H1 (cell line): ENCODE data around the gene PDGFD. TPM values are rescaled to one million over a fixed set of nuclear protein-coding genes. Genes with fewer than 3 reads are reported as not detected.

Source experiments
- BACH1 ChIP-seq: IDR thresholded peaks from 2 replicates; pipeline ENCODE4 v1.6.1; 2012; ENCODE audit warnings: low read length, improper control_type of control experiment
- CHD2 ChIP-seq: IDR thresholded peaks from 2 replicates; pipeline ENCODE4 v1.6.1; 2012; ENCODE audit warnings: low read length, improper control_type of control experiment
- JUND ChIP-seq: IDR thresholded peaks from 2 replicates; pipeline ENCODE4 v1.6.1; 2011; ENCODE audit warnings: mild to moderate bottlenecking, improper control_type of control experiment, low read length
- SIRT6 ChIP-seq: IDR thresholded peaks from one replicate; pipeline ENCODE4 v1.7.1; 2012; ENCODE audit warnings: low read length, inconsistent platforms
- TAF7 ChIP-seq: optimal IDR thresholded peaks from 2 replicates; pipeline ENCODE3; 2011; ENCODE audit warnings: low read depth, mild to moderate bottlenecking, inconsistent platforms, low read length, moderate library complexity, borderline replicate concordance
- polyA plus RNA-seq, 7 experiments: library from polyadenylated mRNA; depleted of rRNA in 3 of 7; stranded (reverse) in 5 of 7; unstranded in 2 of 7; fragments of >200 nt in 5 of 7; fragments of 200-250 nt in 2 of 7; gene quantifications; 1 replicate in 5 of 7; 2 replicates in 1 of 7; 4 replicates in 1 of 7; pipeline versions ENCODE4 v1.2.1 to v1.2.3, GENCODE V29; 2011 to 2013; ENCODE audit warnings: missing spikeins in 2 of 7, mixed read lengths in 2 of 7
- total RNA-seq: library from RNA; stranded (reverse); fragmentation: NEBNext Ultra II Directional; extraction: Animal tissue kit (Norgen Biotek cat#: 25700); gene quantifications from 2 replicates; pipeline ENCODE4 v1.2.1, GENCODE V29; 2021

Gene PDGFD
- total and polyA plus RNA-seq, 2 of the 8 experiments (the other 6 are each of a cell fraction or from before 2014, with no cell fraction given): 1.1 to 3.9 TPM

DNA sequence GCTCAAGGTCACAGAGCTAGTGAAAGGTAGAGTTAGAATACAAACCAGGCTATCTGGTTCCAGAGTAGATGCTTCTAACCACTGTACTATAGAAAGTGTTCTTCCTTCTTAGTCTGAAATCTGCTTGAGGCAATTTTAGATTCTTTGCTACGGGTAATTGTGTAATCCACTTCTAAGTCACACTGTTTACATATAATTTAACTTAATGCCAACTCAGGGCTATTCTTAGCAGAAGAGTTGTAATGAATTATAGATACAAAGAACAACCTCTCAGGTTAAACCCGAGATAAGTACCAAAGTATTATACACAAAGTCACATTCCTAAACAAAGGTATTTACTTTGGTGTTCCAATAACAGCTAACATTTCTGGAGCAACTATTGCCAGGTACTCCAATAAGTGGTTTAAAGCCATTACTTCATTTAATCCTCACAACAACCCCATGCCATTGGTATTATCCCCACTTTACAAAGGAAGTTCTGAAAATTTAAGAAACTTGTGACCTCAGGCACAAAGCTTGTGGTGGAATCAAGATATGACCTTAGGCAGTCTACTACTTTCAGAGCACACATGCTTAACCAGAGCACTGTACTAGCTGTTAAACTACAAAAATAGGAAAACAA lies 158.6 kb downstream of the PDGFD start (continued):
- TF ChIP-seq SIRT6 (no peak), JUND (no peak), CHD2 (no peak), TAF7 (no peak), BACH1 (no peak)
